Thyroid gland (tissue), 4 donors: Measurements from ENCODE around the gene DLGAP1. TPM values are rescaled to one million over a fixed set of nuclear protein-coding genes. Genes with fewer than 3 reads are reported as not detected.
A peak's percentile ranks its signal among the peaks of the same experiment; 100 is the strongest.

ENCODE experiments used
- DNase-seq, 2 donors: peaks; one replicate each; pipeline ENCODE4 v3.0.0-alpha.2; 2019
- H3K27ac ChIP-seq, 3 donors: fragments of 200-600 bp; sonication (generic); 1 replicate in 2 of 3; 2 replicates in 1 of 3; pipeline ENCODE4 v1.5.1; 2016 to 2019; ENCODE audit warnings: mild to moderate bottlenecking in 1 of 3, moderate library complexity in 1 of 3
- H3K27me3 ChIP-seq: fragments of 200-600 bp; sonication (generic); one replicate; pipeline ENCODE4 v1.5.1; 2019
- H3K36me3 ChIP-seq, 2 donors: fragments of 200-600 bp; sonication (generic); one replicate each; pipeline ENCODE4 v1.5.1; 2016 to 2019
- H3K4me1 ChIP-seq, 2 donors: fragments of 200-600 bp; sonication (generic); one replicate each; pipeline ENCODE4 v1.5.1; 2017 to 2019
- H3K4me3 ChIP-seq, 3 donors: fragments of 200-600 bp; sonication (generic); replicated peaks in 1 of 3; 1 replicate in 2 of 3; 2 replicates in 1 of 3; pipeline ENCODE4 v1.5.1; 2016; ENCODE audit warnings: mild to moderate bottlenecking in 1 of 3
- H3K9me3 ChIP-seq: fragments of 200-600 bp; sonication (generic); one replicate; pipeline ENCODE4 v1.5.1; 2017
- CTCF ChIP-seq, 6 experiments: fragments of 200-600 bp in 3 of 6; fragments of 450-650 bp in 3 of 6; sonication (generic) in 3 of 6; IDR thresholded peaks; one replicate each; pipeline ENCODE4 v1.5.1; 2016 to 2019; ENCODE audit warnings: antibody characterized with exemption in 6 of 6, mild to moderate bottlenecking in 2 of 6, inconsistent platforms in 1 of 6, moderate library complexity in 1 of 6
- POLR2A ChIP-seq, 2 donors: fragments of 450-650 bp; IDR thresholded peaks; one replicate each; pipeline ENCODE4 v1.6.1; 2017; ENCODE audit warnings: antibody characterized with exemption in 2 of 2, mild to moderate bottlenecking in 2 of 2, moderate library complexity in 1 of 2
- WGBS, 2 donors: methylation state at CpG; one replicate each; pipeline ENCODE4 v1.1.5; 2017; 5-methylcytosine and 5-hydroxymethylcytosine counted together
- intact Hi-C: fragments of 100-400 bp; cut with DNase I; formaldehyde crosslinking; loops from one replicate; pipeline ENCODE4 v1.15.1; 2023
- total RNA-seq, 4 donors: library from RNA; depleted of rRNA; stranded (reverse); fragments of >200 nt; gene quantifications; one replicate each; pipeline ENCODE4 v1.2.3, GENCODE V29; 2016

Gene DLGAP1
- total RNA-seq, 4 donors from 2014 or later, result 0.25 to 2.7 (median 0.77) TPM

- Histone ChIP-seq H3K36me3 (no peaks in the 10 kb centered on the region), H3K27ac (no peak overlapping the region), H3K4me1 (peaks cover 0 to 4% of the 10 kb centered on the region in 2 donors), H3K4me3 (no peak overlapping the region), H3K9me3 (no peaks in the 10 kb centered on the region), H3K27me3 (no peaks in the 10 kb centered on the region)
- intact Hi-C loops, result loop anchor here (5.0 kb wide), 1 partner anchor 229 kb away; no protein-coding TSS in a partner anchor
- 79% methylated on average over 1 of the region's 1 CpG for WGBS, 2 donors
- peak in 2 of 6 experiments; percentile 7 to 12 for TF ChIP-seq CTCF (IDR thresholded peaks at IDR 0.05)
- TF ChIP-seq POLR2A (IDR thresholded peaks at IDR 0.05), result no peak
- no peak for DNase-seq
Measured at GRCh38 chr18:3773303-3773702, 681.8 kb downstream of the DLGAP1 start.

- Histone ChIP-seq H3K36me3 (no peaks in the 10 kb centered on the region), H3K4me1 (peaks cover 0 to 4% of the 10 kb centered on the region in 2 donors), H3K27ac (no peak overlapping the region), H3K4me3 (peak overlapping the region in 2 of 3 donors; percentile 10 to 19), H3K27me3 (no peaks in the 10 kb centered on the region), H3K9me3 (no peaks in the 10 kb centered on the region)
- peak; percentile 77 to 97 (median 96) for TF ChIP-seq CTCF (IDR thresholded peaks at IDR 0.05)
- no peak for TF ChIP-seq POLR2A (IDR thresholded peaks at IDR 0.05)
- intact Hi-C loops, result loop anchor here (5.0 kb wide), 1 partner anchor 231 kb away; no protein-coding TSS in a partner anchor
- peak; percentile 85 for DNase-seq
- WGBS, 2 donors, result 5 to 7% methylated on average over 16 to 31 of the region's 40 CpGs
Measured at GRCh38 chr18:3771121-3771971, 683.8 kb downstream of the DLGAP1 start.

GRCh38 chr18:3761266-3761665 lies 693.8 kb downstream of the DLGAP1 start:
- WGBS, 2 donors, result 87 to 88% methylated on average over 4 of the region's 4 CpGs
- DNase-seq, result no peak
- H3K36me3 ChIP-seq, result no peaks in the 10 kb centered on the region
- H3K27ac ChIP-seq, result no peak overlapping the region
- no peak for TF ChIP-seq POLR2A (IDR thresholded peaks at IDR 0.05)
- H3K27me3 ChIP-seq, result no peaks in the 10 kb centered on the region
- no peaks in the 10 kb centered on the region for H3K4me1 ChIP-seq
- H3K4me3 ChIP-seq, result no peak overlapping the region
- H3K9me3 ChIP-seq, result no peaks in the 10 kb centered on the region
- intact Hi-C loops, result no loop called here

GRCh38 chr18:3760741-3761140 lies 694.4 kb downstream of the DLGAP1 start:
- 77 to 90% methylated on average over 7 of the region's 7 CpGs for WGBS, 2 donors
- TF ChIP-seq CTCF (IDR thresholded peaks at IDR 0.05) (no peak), POLR2A (IDR thresholded peaks at IDR 0.05) (no peak)
- Histone ChIP-seq H3K36me3 (no peaks in the 10 kb centered on the region), H3K27ac (no peak overlapping the region), H3K9me3 (no peaks in the 10 kb centered on the region), H3K4me3 (no peak overlapping the region), H3K4me1 (no peaks in the 10 kb centered on the region), H3K27me3 (no peaks in the 10 kb centered on the region)
- no peak for DNase-seq
- intact Hi-C loops, result no loop called here

GRCh38 chr18:3759099-3759498 lies 696.0 kb downstream of the DLGAP1 start:
- WGBS, 2 donors, result 89 to 94% methylated on average over 2 of the region's 2 CpGs

More at GRCh38 chr18:3759099-3759498, 696.0 kb downstream of the DLGAP1 start:
- H3K27me3 ChIP-seq, result no peaks in the 10 kb centered on the region
- intact Hi-C loops, result no loop called here
- no peak for DNase-seq
- no peaks in the 10 kb centered on the region for H3K36me3 ChIP-seq
- no peak overlapping the region for H3K4me3 ChIP-seq
- TF ChIP-seq CTCF (IDR thresholded peaks at IDR 0.05) (no peak), POLR2A (IDR thresholded peaks at IDR 0.05) (no peak)
- H3K9me3 ChIP-seq, result no peaks in the 10 kb centered on the region
- H3K4me1 ChIP-seq, result no peaks in the 10 kb centered on the region
- no peak overlapping the region for H3K27ac ChIP-seq
